Gastroesophageal sphincter (tissue), 4 donors: ENCODE data around the gene CPED1. TPM values are rescaled to one million over a fixed set of nuclear protein-coding genes. Genes with fewer than 3 reads are reported as not detected.

Experiments used
- ATAC-seq: fragments of 150-250 bp; one replicate; pipeline ENCODE4 v1.9.1; 2016; ENCODE audit warnings: mild to moderate bottlenecking, moderate library complexity
- H3K27ac ChIP-seq, 4 donors: fragments of 200-600 bp; sonication (generic) in 3 of 4; 1 replicate in 3 of 4; 2 replicates in 1 of 4; pipeline ENCODE4 v1.5.1; 2016 to 2019
- H3K27me3 ChIP-seq: fragments of 200-600 bp; sonication (generic); one replicate; pipeline ENCODE4 v1.5.1; 2019
- H3K36me3 ChIP-seq, 2 donors: fragments of 200-600 bp; sonication (generic); one replicate each; pipeline ENCODE4 v1.5.1; 2019; ENCODE audit warnings: control low read depth in 1 of 2
- H3K4me1 ChIP-seq, 3 donors: fragments of 200-600 bp; sonication (generic); 1 replicate in 2 of 3; 2 replicates in 1 of 3; pipeline ENCODE4 v1.5.1; 2016 to 2019; ENCODE audit warnings: control low read depth in 2 of 3
- H3K4me3 ChIP-seq, 2 donors: fragments of 200-600 bp; sonication (generic); one replicate each; pipeline ENCODE4 v1.5.1; 2019; ENCODE audit warnings: mild to moderate bottlenecking in 1 of 2, moderate library complexity in 1 of 2
- H3K9me3 ChIP-seq, 3 donors: fragments of 200-600 bp; sonication (generic); one replicate each; pipeline ENCODE4 v1.5.1; 2017 to 2019; ENCODE audit warnings: control low read depth in 2 of 3
- POLR2AphosphoS5 ChIP-seq: sonication (generic); formaldehyde crosslinking; IDR thresholded peaks from one replicate; pipeline ENCODE4 v1.6.1; 2017; ENCODE audit warnings: antibody characterized with exemption
- WGBS, 2 donors: methylation state at CpG; one replicate each; pipeline ENCODE4 v1.1.5; 2018; ENCODE audit warnings: low coverage in 1 of 2; 5-methylcytosine and 5-hydroxymethylcytosine counted together
- small RNA-seq, 4 donors: library from RNA; depleted of rRNA; stranded (forward); fragments of <200 nt; gene quantifications; one replicate each; pipeline ENCODE3, GENCODE V24; 2016
- total RNA-seq, 4 donors: library from RNA; depleted of rRNA; stranded (reverse); fragments of >200 nt; gene quantifications; one replicate each; pipeline ENCODE4 v1.1.0, GENCODE V29; 2016

The CPED1 gene
- total RNA-seq, 4 donors from 2014 or later: 35.1 to 97.7 (median 60.5) TPM

DNA sequence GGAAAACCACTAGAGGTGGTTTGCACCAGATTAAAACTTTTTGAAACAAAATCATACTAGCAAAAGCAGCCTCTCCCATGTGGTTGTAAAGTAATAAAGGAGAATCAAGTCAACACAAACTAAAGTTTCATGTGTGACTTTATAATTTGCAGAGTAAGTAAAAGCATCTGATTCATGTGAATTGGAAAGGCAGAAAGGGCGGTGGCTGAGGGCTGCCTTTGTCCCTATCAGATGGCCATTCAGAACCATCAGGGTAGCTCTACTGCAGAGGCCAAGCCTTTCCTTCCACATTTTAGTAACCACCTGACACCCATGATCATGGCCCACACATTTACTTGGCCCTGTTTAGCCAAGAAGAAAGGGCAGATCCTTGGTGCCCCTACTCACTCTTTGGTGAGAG is 356.0 kb downstream of the CPED1 start:
- no peak overlapping the region for H3K27ac ChIP-seq
- H3K9me3 ChIP-seq: no peaks in the 10 kb centered on the region
- H3K4me1 ChIP-seq: peaks cover 0 to 3% (median 0%) of the 10 kb centered on the region in 3 donors
- no peak overlapping the region for H3K4me3 ChIP-seq
- ATAC-seq: no peak
- peaks cover 0 to 20% of the 10 kb centered on the region in 2 donors for H3K36me3 ChIP-seq
- 77 to 88% methylated on average over 1 of the region's 1 CpG for WGBS, 2 donors
- TF ChIP-seq POLR2AphosphoS5: no peak
- no peaks in the 10 kb centered on the region for H3K27me3 ChIP-seq

Small RNA genes lying within 50 kb of the gene (small RNA-seq; reads per million reads assigned to genes)
- gene HMGN1P18 (0 reads per million in 4 donors), gene RNA5SP240 (0 reads per million in 4 donors), gene RNA5SP241 (0 reads per million in 4 donors), gene RNU6-517P (0 reads per million in 4 donors)

Other genes with a start within 250 kb of the CPED1 start
- 10 to 100 TPM in 1 of 4 donors, 1 to 10 TPM in 3; 4.4 to 25.3 (median 6.9) TPM for gene TSPAN12, start 130.6 kb upstream of the CPED1 start, total RNA-seq
- gene ING3, start 37.9 kb upstream of the CPED1 start, total RNA-seq: 10 to 100 TPM; 11.2 to 23.0 (median 16.7) TPM